ENCODE data around the gene ACTA1. TPM values are rescaled to one million over a fixed set of nuclear protein-coding genes. Genes with fewer than 3 reads are reported as not detected.
A peak's percentile ranks its signal among the peaks of the same experiment; 100 is the strongest.

ACTA1 gene
- total and polyA plus RNA-seq, 9 of the 15 experiments (the other 6 are each of a cell fraction or from before 2014, with no cell fraction given) = 0.07 to 0.36 TPM; not detected in 7

DNA sequence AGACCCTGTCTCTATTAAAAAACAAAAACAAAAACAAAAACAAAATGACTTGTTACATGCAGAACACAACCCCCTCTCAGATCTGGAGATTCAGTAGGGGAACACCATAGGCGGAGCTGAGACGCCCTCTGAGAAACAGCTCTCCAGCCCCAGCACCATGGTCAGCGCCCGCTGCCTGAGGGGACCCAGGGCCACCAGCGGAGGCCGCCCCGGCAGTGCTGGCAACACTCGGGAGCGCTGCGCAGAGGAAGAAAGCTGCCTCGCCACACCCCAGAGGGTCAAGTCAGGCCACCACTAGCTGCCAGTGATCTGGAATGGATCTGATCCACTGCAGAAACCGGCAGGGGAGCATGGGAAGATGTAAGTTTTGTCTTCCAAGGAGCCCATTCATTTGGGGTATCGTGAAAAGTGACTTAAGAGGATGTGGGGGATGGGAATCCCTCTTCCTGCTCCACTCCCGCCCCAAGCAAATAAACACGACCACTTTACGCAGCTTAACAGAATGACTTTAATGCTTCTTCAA is 3.1 kb downstream of the ACTA1 start (continued):
- TF ChIP-seq TRIM24 (IDR thresholded peaks at IDR 0.05) (0 out of 4 replicates have a peak, but pooled peaks of 1 of the 2 experiments have one; percentile 15), CBFA2T2 (conservative IDR thresholded peaks at IDR 0.05) (no peak), ATF1 (CRISPR knock-in tag; IDR thresholded peaks at IDR 0.05) (no peak), ATF1 (tag; IDR thresholded peaks at IDR 0.05) (no peak), C11orf30 (IDR thresholded peaks at IDR 0.05; ENCODE audit: low read depth) (no peak), CTBP1 (IDR thresholded peaks at IDR 0.05; ENCODE audit: borderline replicate concordance) (no peak), ZNF589 (CRISPR knock-in tag; IDR thresholded peaks at IDR 0.05; ENCODE audit: low read depth) (no peak), TEAD4 (IDR thresholded peaks at IDR 0.05; ENCODE audit: low read length) (no peak), TEAD4 (CRISPR knock-in tag; IDR thresholded peaks at IDR 0.05; ENCODE audit: borderline replicate concordance) (peak; percentile 72; the same call in 1 of the 2 replicates), ZKSCAN1 (IDR thresholded peaks at IDR 0.05; ENCODE audit: low read depth, low read length) (peak; percentile 33; the same call in 1 of the 2 replicates), TCFL5 (CRISPR knock-in tag; conservative IDR thresholded peaks at IDR 0.05) (no peak)
- TF ChIP-seq, protein P1, sequence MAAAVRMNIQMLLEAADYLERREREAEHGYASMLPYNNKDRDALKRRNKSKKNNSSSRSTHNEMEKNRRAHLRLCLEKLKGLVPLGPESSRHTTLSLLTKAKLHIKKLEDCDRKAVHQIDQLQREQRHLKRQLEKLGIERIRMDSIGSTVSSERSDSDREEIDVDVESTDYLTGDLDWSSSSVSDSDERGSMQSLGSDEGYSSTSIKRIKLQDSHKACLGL (CRISPR knock-in tag; IDR thresholded peaks at IDR 0.05; ENCODE audit: borderline replicate concordance, poor library complexity, severe bottlenecking) = no peak

DNA sequence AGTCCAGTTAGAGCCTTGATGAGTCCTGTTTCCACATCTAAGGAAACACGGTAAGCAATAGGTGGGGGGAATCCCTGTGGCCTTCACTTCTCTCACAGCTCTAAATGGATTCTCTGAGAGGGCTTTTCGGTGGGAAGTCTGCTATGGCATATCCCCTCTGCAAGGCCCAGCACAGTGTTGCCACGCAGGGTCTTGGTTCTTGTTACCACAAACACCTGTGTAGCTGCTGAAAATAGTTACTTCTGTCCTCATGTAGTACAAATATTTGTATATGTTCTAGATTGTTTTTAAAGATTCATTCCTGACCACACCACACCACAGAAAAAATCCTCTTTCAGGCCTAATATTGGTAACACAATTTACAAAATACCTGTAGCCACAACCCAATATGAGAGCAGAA is 5.6 kb downstream of the ACTA1 start:
- Histone ChIP-seq H3K27me3 (ENCODE audit: control insufficient read depth in 2 of 2, insufficient read depth in 2 of 2, low read length in 2 of 2) (peaks cover 7 to 30% of the 10 kb centered on the region in 2 experiments; a peak in 4 of 5 replicates), H3K27ac (ENCODE audit: extremely low read depth, low read depth, low read length) (no peak overlapping the region), H3K4me2 (ENCODE audit: insufficient read depth, low read length) (no peak overlapping the region), H3K9ac (ENCODE audit: insufficient read depth in 1 of 2, low read depth in 2 of 2, low read length in 2 of 2) (no peak overlapping the region), H4K20me1 (replicated peaks; ENCODE audit: control insufficient read depth, insufficient read depth, low read length) (0 out of 2 replicates have a peak, but pooled peaks cover 2% of the 10 kb centered on the region), H3K4me3 (no peak overlapping the region), H3K36me3 (ENCODE audit: control insufficient read depth, insufficient read depth, low read length) (no peaks in the 10 kb centered on the region), H2AFZ (ENCODE audit: low read depth, low read length) (no peak overlapping the region), H3K79me2 (ENCODE audit: control insufficient read depth, insufficient read depth, low read length) (no peaks in the 10 kb centered on the region), H3K4me1 (replicated peaks in 1 of 2; ENCODE audit: control insufficient read depth in 2 of 2, insufficient read depth in 2 of 2, low read length in 2 of 2) (peaks cover 0 to 17% of the 10 kb centered on the region in 2 experiments; a peak in 2 of 5 replicates), H3K9me1 (ENCODE audit: control insufficient read depth, insufficient read depth, low read length) (no peaks in the 10 kb centered on the region), H3K9me3 (replicated peaks; ENCODE audit: control insufficient read depth, insufficient read depth, low read depth, low read length) (no peaks in the 10 kb centered on the region)
- in situ Hi-C loops (cut with MboI) = no loop called here
- WGBS (ENCODE audit: insufficient coverage, low coverage, missing lambda C conversion rate) = 0% methylated on average over 3 of the region's 3 CpGs
- no peak for DNase-seq (ENCODE audit: extremely low read depth in 1 of 4, low spot score in 3 of 4)
- ChIA-PET CTCF (ENCODE audit: low intra/inter-chr PET ratio) (no interaction called here), POLR2A (no interaction called here)
- FAIRE-seq = no peak
- intact Hi-C loops (cut with micrococcal nuclease) = no loop called here
- no peak for ATAC-seq
- no TSS peak for BruUV-seq (replicated peaks)
- TF ChIP-seq ZNF217 (CRISPR knock-in tag; IDR thresholded peaks at IDR 0.05) = no peak
- no peak for TF ChIP-seq ZNF277 (CRISPR knock-in tag; IDR thresholded peaks at IDR 0.05; ENCODE audit: borderline replicate concordance)
- no peak for TF ChIP-seq YBX1 (IDR thresholded peaks at IDR 0.05)
- no peak for TF ChIP-seq HNRNPK (IDR thresholded peaks at IDR 0.05; ENCODE audit: low read depth, low read length, poor library complexity, severe bottlenecking)
- no peak for TF ChIP-seq NUFIP1 (IDR thresholded peaks at IDR 0.05; ENCODE audit: partially characterized antibody)
- no peak for TF ChIP-seq GMEB1 (CRISPR knock-in tag; IDR thresholded peaks at IDR 0.05)
- no peak for TF ChIP-seq BRD4 (IDR thresholded peaks at IDR 0.05)
- no peak for TF ChIP-seq RBM22 (IDR thresholded peaks at IDR 0.05; ENCODE audit: low read depth, low read length, poor library complexity, severe bottlenecking)
- no peak for TF ChIP-seq ZNF239 (CRISPR knock-in tag; IDR thresholded peaks at IDR 0.05)
- TF ChIP-seq ZNF408 (CRISPR knock-in tag; IDR thresholded peaks at IDR 0.05; ENCODE audit: low read depth) = no peak

All from K562 (cell line).